NCI-H187 treated with DMSO at 0.1 percent for 48 hours (cell line): ENCODE data around the gene CUX1.

Experiments
- DNase-seq: peaks from one replicate; lab custom pipeline; 2025; lab: John Stamatoyannopoulos, UW

Gene CUX1

GRCh38 chr7:102272075-102272916, 454.9 kb downstream of the CUX1 start:
- DNase-seq, result no peak

- no peak for DNase-seq
Observed at GRCh38 chr7:102272917-102273748, 455.7 kb downstream of the CUX1 start.

DNA sequence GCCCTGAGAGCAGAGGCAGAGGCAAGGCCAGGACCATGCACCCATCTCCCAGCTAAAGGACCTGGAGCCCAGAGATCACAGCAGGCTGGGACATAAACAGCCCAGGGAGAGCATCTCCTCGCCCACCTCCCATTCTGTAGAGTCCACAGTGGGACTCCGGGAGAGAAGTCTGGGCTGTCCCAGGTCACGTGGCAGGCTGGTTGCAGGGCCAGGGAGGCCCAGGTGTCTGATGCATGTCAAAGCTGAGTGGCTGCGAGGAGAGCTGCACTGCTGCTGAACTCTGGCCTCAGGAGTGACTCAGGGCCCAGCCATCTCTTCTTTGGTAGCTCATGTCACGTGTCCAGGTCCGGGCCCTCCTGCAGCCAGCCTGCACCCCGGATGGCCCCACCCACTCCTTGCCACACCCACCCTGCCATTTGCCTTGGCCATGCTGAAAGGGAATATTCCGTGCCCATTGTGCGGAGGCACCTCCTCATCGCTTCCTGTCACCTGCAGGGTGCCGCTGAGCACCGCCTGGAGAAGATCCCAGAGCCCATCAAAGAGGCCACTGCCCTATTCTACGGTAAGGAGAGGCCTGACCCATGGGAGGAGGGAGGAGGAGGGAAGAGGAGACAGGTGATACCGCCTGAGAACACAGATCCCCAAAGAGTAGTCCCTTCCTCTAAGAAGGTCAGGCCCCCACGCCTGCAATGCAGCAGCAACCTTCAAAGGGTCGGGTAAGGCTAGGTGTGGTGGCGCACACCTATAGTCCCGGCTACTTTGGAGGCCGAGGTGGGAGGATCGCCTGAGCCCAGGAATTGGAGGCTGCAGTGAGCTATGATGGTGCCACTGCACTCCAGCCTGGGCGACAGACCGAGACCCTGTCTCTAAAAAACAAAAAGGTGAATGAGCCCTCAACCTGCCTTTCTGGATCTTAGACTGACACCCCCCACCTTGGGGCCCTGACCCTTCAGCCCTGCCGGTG, 456.6 kb downstream of the CUX1 start:
- no peak for DNase-seq

GRCh38 chr7:102275123-102275703, 457.8 kb downstream of the CUX1 start:
- DNase-seq, result no peak

GRCh38 chr7:102277901-102278300, 460.5 kb downstream of the CUX1 start:
- no peak for DNase-seq

- no peak for DNase-seq
Observed at GRCh38 chr7:102279537-102280400, 462.3 kb downstream of the CUX1 start.

DNA sequence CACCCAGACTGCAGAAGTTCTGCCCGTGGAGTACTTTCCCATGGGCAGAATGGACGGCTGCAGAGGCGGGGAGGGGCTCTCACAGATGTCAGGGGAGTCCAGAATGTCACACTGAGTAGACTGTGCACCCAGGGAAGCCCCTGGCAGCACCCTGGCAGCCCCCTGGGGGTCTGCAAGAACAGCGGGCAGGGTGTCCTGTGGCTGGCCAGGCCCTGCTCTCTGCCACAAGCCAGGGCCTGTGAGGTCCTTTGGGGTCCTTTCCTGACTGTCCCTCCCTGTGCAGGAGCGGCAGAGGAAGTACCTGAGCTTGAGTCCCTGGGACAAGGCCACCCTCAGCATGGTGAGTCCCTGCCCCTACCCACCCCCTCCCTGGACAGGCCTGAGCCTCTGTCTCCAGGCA, 463.1 kb downstream of the CUX1 start:
- no peak for DNase-seq

GRCh38 chr7:102281785-102282184, 464.4 kb downstream of the CUX1 start:
- no peak for DNase-seq

DNA sequence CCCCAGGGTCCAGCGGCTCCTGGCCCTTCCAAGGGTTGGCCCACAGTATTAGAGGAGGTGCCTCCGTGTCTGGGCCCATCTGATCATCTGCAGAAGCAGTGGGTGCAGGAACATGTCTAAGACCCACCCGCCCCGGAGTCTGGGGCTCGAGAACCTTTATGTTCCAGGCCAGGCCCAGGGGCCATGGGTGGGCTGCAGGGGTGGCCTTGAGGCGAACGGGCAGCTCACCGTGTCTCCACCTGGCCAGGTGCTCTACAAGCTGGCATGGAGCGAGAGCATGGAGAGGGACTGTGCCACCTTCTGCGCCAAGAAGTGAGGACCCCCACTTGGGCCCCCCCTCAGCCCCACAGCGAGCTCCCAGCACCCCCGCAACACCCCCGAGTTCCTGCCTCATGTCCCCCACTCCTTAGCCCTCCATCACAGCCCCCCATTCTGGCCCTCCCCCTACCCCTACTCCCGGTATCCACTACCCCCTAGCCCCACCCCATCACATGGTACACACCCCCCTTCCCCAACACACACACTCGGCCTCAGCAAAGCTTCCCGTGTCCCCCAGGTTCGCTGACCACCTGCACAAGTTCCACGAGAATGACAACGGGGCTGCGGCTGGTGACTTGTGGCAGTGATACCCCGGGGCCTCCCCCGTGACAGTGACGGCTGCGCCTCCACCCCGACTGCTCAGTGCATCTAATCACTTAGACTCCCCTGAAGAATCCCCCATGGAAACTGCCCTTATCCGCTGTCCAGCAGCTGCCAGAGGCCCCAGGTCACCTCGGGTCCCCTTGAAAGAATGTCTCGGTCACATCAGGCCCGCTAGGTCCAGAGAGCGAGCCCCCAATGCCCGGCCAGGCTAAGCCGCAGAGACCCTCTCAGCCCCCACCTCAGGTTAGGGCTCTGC, 465.3 kb downstream of the CUX1 start:
- no peak for DNase-seq

DNA sequence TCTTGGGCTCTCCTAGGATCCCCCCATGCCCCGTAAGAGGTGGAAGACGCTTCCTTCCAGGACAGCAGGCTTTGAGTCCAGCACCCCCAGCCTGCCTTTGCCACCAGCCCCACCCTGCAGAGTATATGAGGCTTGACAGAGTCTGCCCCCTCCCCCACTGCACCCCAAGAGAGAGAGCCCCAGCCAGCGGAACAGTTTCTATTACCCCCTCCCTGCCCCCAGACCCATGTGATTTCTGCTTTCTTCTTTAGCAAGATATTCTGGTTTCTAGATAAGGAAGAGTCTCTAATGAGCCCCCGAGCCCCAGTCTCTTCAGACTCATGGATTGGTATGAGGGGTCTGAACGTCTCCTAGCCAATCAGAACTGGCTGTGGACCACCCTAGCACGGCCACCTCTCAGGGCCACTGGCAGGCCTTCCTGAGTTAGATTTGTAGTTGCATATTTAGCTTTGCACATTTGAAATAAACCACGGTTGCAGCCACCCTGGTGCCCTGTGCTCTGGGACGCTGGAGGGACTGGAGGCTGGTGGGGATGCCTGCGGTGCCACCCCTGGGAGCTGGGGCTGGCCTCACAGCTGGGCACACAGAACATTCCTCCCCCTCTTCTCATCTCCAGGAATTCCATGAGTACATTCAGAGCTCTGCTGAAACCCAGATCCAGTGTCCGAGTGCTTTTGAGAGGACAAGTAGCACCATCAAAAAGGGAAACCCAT, 466.2 kb downstream of the CUX1 start:
- DNase-seq, result no peak

- no peak for DNase-seq
Observed at GRCh38 chr7:102284399-102284798, 467.0 kb downstream of the CUX1 start.

GRCh38 chr7:102284891-102285539, 467.6 kb downstream of the CUX1 start:
- DNase-seq, result no peak

DNA sequence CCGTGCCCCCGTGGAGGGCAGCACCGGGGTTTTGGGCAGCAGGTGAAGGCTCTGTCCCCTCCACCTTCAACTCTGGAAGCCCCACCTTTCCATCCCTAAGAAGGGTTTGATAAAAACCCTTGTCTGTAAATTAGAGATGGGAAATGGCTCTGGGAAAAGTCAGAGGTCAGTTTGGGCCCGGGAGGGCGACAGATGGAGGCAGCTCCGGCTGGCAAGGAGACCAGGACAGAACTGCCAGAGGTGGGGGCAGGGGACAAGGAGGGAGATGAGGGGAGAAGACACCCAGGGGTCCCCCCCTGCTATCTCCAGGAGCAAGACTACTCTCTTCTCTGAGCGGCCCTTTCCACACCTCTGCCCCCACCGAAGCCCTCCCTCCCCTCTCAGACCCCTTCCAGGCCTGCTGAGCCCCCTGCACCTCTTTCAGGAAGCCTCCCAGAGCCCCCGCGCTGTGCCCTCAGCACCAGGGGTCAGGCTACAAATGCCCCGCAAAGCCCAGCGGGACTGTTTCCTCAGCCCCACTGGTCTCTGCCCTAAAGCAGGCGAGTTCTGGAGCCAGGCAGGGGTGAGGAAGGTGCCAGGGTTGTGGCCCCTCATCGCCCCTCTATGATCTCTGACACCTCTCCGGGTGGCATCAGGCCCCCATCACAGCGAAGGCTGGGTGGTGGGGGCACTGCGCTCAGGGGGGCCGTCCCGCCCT, 468.3 kb downstream of the CUX1 start:
- no peak for DNase-seq

DNA sequence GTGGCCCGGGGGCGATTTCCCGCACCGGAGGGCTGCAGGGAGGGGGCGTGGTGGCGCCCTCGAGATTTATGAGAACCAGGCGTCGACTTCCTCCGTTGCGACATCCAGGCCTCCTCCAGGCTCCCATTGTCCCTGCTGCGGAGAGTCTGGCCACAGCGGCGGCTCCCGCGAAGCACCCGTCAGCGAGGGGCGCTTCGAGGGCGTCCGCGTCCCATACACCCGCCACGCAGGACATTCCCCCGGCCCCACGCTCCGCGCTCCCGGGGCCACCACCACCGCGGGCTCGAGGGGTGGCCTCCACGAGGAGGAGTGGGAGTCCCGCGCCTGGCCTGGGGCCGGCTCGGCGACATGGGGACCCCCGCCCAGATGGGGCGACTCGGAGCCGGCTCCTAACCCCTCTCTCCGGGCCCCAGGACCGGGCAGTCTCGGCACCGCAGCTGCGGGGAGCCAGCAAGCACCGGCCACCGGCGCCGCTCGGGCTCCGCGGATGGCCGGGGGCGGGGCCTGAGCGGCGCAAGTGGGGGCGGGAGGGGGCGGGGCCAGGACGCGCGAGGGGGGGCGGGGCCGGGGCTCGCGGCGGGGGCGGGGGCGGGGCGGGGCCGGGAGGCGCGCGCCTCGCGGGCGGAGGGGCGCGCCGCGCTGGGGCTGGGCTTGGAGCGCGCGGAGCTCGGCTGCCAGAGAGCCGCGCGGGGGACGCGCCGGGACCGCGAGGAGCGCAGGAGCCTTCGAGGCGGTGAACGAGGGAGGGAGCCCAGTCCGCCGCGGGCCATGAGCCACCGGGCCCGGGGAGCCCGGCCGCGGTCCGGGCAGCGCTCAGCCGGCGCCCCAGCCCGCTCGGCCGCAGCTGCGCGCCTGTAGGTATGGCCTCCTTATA, 469.0 kb downstream of the CUX1 start, which contains the start of gene SH2B2:
TSS of gene SH2B2 (plus strand) at position 632 of the 874 bp plus-strand sequence. CDS start 13,683 bp downstream, outside the sequence.
- no peak for DNase-seq

- DNase-seq, result no peak
Observed at GRCh38 chr7:102287111-102287980, 469.9 kb downstream of the CUX1 start.

DNA sequence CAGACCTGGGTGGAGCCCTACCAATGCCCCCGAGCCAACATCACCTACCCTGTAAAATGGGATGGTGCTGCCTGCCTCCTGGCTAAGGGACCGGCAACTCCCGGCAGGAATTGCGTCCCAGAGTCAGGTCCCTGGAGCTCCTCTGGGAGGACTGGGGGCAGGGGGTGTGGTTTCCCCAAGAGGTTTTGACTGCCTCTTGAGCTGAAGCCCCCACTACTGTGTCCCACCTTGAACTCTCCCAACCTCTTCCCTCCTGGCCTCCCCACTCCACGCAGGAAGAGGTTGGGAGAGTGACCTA, 470.5 kb downstream of the CUX1 start:
- no peak for DNase-seq
